Prostate gland (tissue), 2 donors: Measurements from ENCODE around the gene INSYN2B.

Experiments
- POLR2A ChIP-seq: fragments of 450-650 bp; IDR thresholded peaks from one replicate; pipeline ENCODE4 v1.6.1; 2016; ENCODE audit warnings: antibody characterized with exemption, mild to moderate bottlenecking
- TF ChIP-seq, protein P1 (sequence below), 4 experiments: fragments of 200-600 bp in 2 of 4; fragments of 450-650 bp in 2 of 4; sonication (generic) in 2 of 4; IDR thresholded peaks; 1 replicate in 3 of 4; 2 replicates in 1 of 4; pipeline ENCODE4 v1.5.1; 2016 to 2019; ENCODE audit warnings: antibody characterized with exemption in 4 of 4, mild to moderate bottlenecking in 2 of 4, moderate library complexity in 2 of 4

DNA sequence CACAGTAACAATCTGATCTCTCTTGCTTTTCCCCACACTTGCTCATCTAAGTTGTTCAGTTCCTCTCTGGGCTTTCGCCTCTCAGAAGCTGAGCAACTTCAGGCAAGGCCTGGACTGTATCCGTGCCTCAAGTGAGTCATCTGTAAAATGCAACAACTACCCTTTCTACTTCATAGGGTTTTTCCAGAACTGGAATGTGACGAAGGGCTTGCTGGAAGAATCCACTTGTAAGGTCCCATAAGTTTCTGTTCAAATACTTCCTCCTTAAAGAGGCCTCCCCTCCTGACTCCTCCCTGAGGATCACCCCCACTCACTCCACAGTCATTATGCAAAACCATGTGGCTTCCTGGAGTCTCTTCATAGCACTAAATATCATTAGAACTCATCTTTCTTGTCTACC lies 17.5 kb upstream of the INSYN2B start:
- TF ChIP-seq POLR2A, result no peak
- TF ChIP-seq, protein P1, sequence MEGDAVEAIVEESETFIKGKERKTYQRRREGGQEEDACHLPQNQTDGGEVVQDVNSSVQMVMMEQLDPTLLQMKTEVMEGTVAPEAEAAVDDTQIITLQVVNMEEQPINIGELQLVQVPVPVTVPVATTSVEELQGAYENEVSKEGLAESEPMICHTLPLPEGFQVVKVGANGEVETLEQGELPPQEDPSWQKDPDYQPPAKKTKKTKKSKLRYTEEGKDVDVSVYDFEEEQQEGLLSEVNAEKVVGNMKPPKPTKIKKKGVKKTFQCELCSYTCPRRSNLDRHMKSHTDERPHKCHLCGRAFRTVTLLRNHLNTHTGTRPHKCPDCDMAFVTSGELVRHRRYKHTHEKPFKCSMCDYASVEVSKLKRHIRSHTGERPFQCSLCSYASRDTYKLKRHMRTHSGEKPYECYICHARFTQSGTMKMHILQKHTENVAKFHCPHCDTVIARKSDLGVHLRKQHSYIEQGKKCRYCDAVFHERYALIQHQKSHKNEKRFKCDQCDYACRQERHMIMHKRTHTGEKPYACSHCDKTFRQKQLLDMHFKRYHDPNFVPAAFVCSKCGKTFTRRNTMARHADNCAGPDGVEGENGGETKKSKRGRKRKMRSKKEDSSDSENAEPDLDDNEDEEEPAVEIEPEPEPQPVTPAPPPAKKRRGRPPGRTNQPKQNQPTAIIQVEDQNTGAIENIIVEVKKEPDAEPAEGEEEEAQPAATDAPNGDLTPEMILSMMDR (IDR thresholded peaks at IDR 0.05), result no peak
